Neural cell (in vitro differentiated cells): ENCODE measurements around the gene GFRA1. TPM values are rescaled to one million over a fixed set of nuclear protein-coding genes. Genes with fewer than 3 reads are reported as not detected.

Experiments
- H2AFZ ChIP-seq: fragments of 200-600, 300-800 bp; sonication (generic), shearing (Covaris generic); 2 replicates; pipeline ENCODE4 v1.6.0; 2014; ENCODE audit warnings: low read depth, mild to moderate bottlenecking, antibody characterized with exemption, low read length, moderate library complexity
- H3F3A ChIP-seq: fragments of 200-600 bp; shearing (Covaris generic); 2 replicates; pipeline ENCODE4 v1.6.1; 2016; ENCODE audit warnings: mild to moderate bottlenecking, moderate library complexity, mixed read lengths, antibody characterized with exemption, low read length; ENCODE audit not compliant: insufficient read depth, poor library complexity, severe bottlenecking
- H3K27ac ChIP-seq: fragments of 200-600, 300-800 bp; sonication (generic), shearing (Covaris generic); 2 replicates; pipeline ENCODE4 v1.5.1; 2014; ENCODE audit warnings: mild to moderate bottlenecking, low read length, moderate library complexity
- H3K27me3 ChIP-seq: fragments of 300-800, 200-600 bp; sonication (generic), shearing (Covaris generic); 2 replicates; pipeline ENCODE4 v1.6.0; 2014; ENCODE audit warnings: mild to moderate bottlenecking, low read depth, low read length, moderate library complexity; ENCODE audit not compliant: insufficient read depth
- H3K36me3 ChIP-seq: fragments of 300-800, 200-600 bp; sonication (generic), shearing (Covaris generic); 2 replicates; pipeline ENCODE4 v1.5.1; 2014; ENCODE audit warnings: mild to moderate bottlenecking, antibody characterized with exemption, low read length, moderate library complexity; ENCODE audit not compliant: insufficient read depth
- H3K4me2 ChIP-seq: fragments of 300-800, 200-600 bp; sonication (generic), shearing (Covaris generic); 2 replicates; pipeline ENCODE4 v1.6.0; 2014; ENCODE audit warnings: mild to moderate bottlenecking, low read length
- H3K4me3 ChIP-seq: fragments of 300-800, 200-600 bp; sonication (generic), shearing (Covaris generic); 2 replicates; pipeline ENCODE4 v1.5.1; 2014; ENCODE audit warnings: mild to moderate bottlenecking, low read length, moderate library complexity
- H3K79me2 ChIP-seq: fragments of 200-600 bp; shearing (Covaris generic); replicated peaks from 2 replicates; pipeline ENCODE4 v1.6.0; 2014; ENCODE audit warnings: mild to moderate bottlenecking, low read length, moderate library complexity; ENCODE audit not compliant: insufficient read depth
- H3K9ac ChIP-seq: fragments of 300-800, 200-600 bp; sonication (generic), shearing (Covaris generic); 2 replicates; pipeline ENCODE4 v1.6.1; 2016; ENCODE audit warnings: mild to moderate bottlenecking, low read length, mixed read lengths
- H3K9me2 ChIP-seq: fragments of 200-600 bp; shearing (Covaris generic); 2 replicates; pipeline ENCODE4 v1.6.1; 2016; ENCODE audit warnings: mild to moderate bottlenecking, low read length, mixed read lengths; ENCODE audit not compliant: insufficient read depth
- H3K9me3 ChIP-seq: fragments of 200-600, 300-800 bp; sonication (generic), shearing (Covaris generic); 2 replicates; pipeline ENCODE4 v1.6.1; 2016; ENCODE audit warnings: mild to moderate bottlenecking, mixed run types, low read length, moderate library complexity, mixed read lengths
- H4K20me1 ChIP-seq: fragments of 200-600 bp; shearing (Covaris generic); 2 replicates; pipeline ENCODE4 v1.6.1; 2016; ENCODE audit warnings: mild to moderate bottlenecking, mixed run types; ENCODE audit not compliant: insufficient read depth
- EP300 ChIP-seq: fragments of 450-650 bp; conservative IDR thresholded peaks from 2 replicates; pipeline ENCODE4 v1.6.1; 2014; ENCODE audit warnings: antibody characterized with exemption, mild to moderate bottlenecking, moderate library complexity; ENCODE audit not compliant: poor library complexity, severe bottlenecking
- EZH2 ChIP-seq: fragments of 200-600, 300-800 bp; shearing (Covaris generic), sonication (generic); IDR thresholded peaks from 2 replicates; pipeline ENCODE4 v1.6.1; 2014; ENCODE audit warnings: antibody characterized with exemption, low read length, borderline replicate concordance, mild to moderate bottlenecking; ENCODE audit not compliant: insufficient read depth, poor library complexity, severe bottlenecking
- MXI1 ChIP-seq: fragments of 450-650 bp; conservative IDR thresholded peaks from 2 replicates; pipeline ENCODE4 v1.6.1; 2014; ENCODE audit warnings: antibody characterized with exemption, mild to moderate bottlenecking; ENCODE audit not compliant: poor library complexity, severe bottlenecking
- POLR2AphosphoS5 ChIP-seq: IDR thresholded peaks from 2 replicates; pipeline ENCODE4 v1.6.1; 2012
- RAD21 ChIP-seq: fragments of 450-650 bp; conservative IDR thresholded peaks from 2 replicates; pipeline ENCODE4 v1.6.1; 2014; ENCODE audit warnings: antibody characterized with exemption, mild to moderate bottlenecking, moderate library complexity
- REST ChIP-seq: IDR thresholded peaks from 2 replicates; pipeline ENCODE4 v1.6.1; 2012; ENCODE audit warnings: borderline replicate concordance
- SMC3 ChIP-seq: fragments of 450-650 bp; conservative IDR thresholded peaks from 2 replicates; pipeline ENCODE4 v1.6.1; 2014; ENCODE audit warnings: antibody characterized with exemption, mild to moderate bottlenecking, moderate library complexity; ENCODE audit not compliant: poor library complexity
- TAF1 ChIP-seq: IDR thresholded peaks from 2 replicates; pipeline ENCODE4 v1.6.1; 2012; ENCODE audit warnings: low read depth
- polyA plus RNA-seq: library from polyadenylated mRNA; depleted of rRNA; stranded (reverse); fragments of >200 nt; gene quantifications from 2 replicates; pipeline ENCODE4 v1.2.3, GENCODE V29; 2014
- TF ChIP-seq, protein P1 (sequence below): fragments of 450-650 bp; IDR thresholded peaks from 2 replicates; pipeline ENCODE4 v1.5.1; 2014; ENCODE audit warnings: antibody characterized with exemption, mild to moderate bottlenecking, moderate library complexity; ENCODE audit not compliant: poor library complexity, severe bottlenecking

GFRA1 gene
- polyA plus RNA-seq, 1 donor from 2014 or later, result 2.3 TPM

- Histone ChIP-seq H3K9ac (no peak overlapping the region), H4K20me1 (no peaks in the 10 kb centered on the region), H3K36me3 (no peaks in the 10 kb centered on the region), H3F3A (no peaks in the 10 kb centered on the region), H3K9me3 (no peaks in the 10 kb centered on the region), H3K4me3 (no peak overlapping the region), H2AFZ (no peak overlapping the region), H3K4me2 (no peak overlapping the region), H3K27ac (no peak overlapping the region), H3K9me2 (no peaks in the 10 kb centered on the region), H3K27me3 (no peaks in the 10 kb centered on the region), H3K79me2 (no peaks in the 10 kb centered on the region)
- TF ChIP-seq SMC3, result no peak
- TF ChIP-seq, protein P1, sequence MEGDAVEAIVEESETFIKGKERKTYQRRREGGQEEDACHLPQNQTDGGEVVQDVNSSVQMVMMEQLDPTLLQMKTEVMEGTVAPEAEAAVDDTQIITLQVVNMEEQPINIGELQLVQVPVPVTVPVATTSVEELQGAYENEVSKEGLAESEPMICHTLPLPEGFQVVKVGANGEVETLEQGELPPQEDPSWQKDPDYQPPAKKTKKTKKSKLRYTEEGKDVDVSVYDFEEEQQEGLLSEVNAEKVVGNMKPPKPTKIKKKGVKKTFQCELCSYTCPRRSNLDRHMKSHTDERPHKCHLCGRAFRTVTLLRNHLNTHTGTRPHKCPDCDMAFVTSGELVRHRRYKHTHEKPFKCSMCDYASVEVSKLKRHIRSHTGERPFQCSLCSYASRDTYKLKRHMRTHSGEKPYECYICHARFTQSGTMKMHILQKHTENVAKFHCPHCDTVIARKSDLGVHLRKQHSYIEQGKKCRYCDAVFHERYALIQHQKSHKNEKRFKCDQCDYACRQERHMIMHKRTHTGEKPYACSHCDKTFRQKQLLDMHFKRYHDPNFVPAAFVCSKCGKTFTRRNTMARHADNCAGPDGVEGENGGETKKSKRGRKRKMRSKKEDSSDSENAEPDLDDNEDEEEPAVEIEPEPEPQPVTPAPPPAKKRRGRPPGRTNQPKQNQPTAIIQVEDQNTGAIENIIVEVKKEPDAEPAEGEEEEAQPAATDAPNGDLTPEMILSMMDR, result no peak
- TF ChIP-seq POLR2AphosphoS5, result no peak
- TF ChIP-seq MXI1, result no peak
- TF ChIP-seq TAF1, result no peak
- no peak for TF ChIP-seq REST
- TF ChIP-seq EP300, result no peak
- TF ChIP-seq RAD21, result no peak
- no peak for TF ChIP-seq EZH2
These were observed 229.1 kb downstream of the GFRA1 start for GRCh38 chr10:116043861-116044260.

DNA sequence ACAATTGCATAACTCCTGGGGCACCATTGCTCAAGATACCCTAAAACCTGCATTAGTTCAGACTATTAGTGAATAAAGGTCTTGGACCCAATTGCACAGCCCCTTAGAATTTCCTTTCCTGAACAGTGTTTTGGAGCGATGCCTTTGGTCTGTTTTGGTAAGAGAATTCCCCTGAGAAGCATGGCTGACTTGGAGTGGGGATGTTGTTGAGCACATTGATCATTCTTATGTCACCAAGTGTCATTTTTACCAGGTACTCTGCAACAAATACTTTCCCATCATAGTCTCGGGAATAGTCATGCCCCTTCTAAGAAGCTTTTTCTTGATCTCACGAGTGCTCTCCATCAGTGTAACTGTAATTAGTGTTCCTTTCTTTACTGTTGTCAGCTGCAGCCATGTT lies 229.7 kb downstream of the GFRA1 start:
- Histone ChIP-seq H3K9me3 (no peaks in the 10 kb centered on the region), H3K36me3 (no peaks in the 10 kb centered on the region), H3K4me3 (no peak overlapping the region), H3K27me3 (no peaks in the 10 kb centered on the region), H3F3A (no peaks in the 10 kb centered on the region), H3K9ac (no peak overlapping the region), H2AFZ (no peak overlapping the region), H4K20me1 (no peaks in the 10 kb centered on the region), H3K4me2 (no peak overlapping the region), H3K79me2 (no peaks in the 10 kb centered on the region), H3K27ac (no peak overlapping the region), H3K9me2 (no peaks in the 10 kb centered on the region)
- TF ChIP-seq, protein P1, result no peak
- TF ChIP-seq EP300 (no peak), MXI1 (no peak), POLR2AphosphoS5 (no peak), TAF1 (no peak), REST (no peak), SMC3 (no peak), EZH2 (no peak), RAD21 (no peak)
